Rectal smooth muscle tissue (tissue), 1 donor: ENCODE results near the gene COL24A1.
"Not testable (repeated sequence)": the region's sequence is repeated elsewhere in the genome, so short reads cannot be mapped to it uniquely, and the experiment has no call there.

Experiments used
- H3K27ac ChIP-seq: one replicate; pipeline ENCODE4 v1.7.0; 2013; ENCODE audit warnings: low read depth, low read length, inconsistent platforms
- H3K27me3 ChIP-seq: one replicate; pipeline ENCODE4 v1.7.0; 2013; ENCODE audit warnings: low read length; ENCODE audit not compliant: control insufficient read depth, insufficient read depth
- H3K36me3 ChIP-seq: one replicate; pipeline ENCODE4 v1.7.0; 2013; ENCODE audit warnings: low read length; ENCODE audit not compliant: control insufficient read depth, insufficient read depth
- H3K4me1 ChIP-seq: one replicate; pipeline ENCODE4 v1.7.0; 2013; ENCODE audit warnings: low read length; ENCODE audit not compliant: control insufficient read depth, insufficient read depth
- H3K4me3 ChIP-seq: one replicate; pipeline ENCODE4 v1.7.0; 2013; ENCODE audit warnings: low read length
- H3K9ac ChIP-seq: one replicate; pipeline ENCODE4 v1.7.0; 2013; ENCODE audit warnings: low read length

COL24A1 gene

DNA sequence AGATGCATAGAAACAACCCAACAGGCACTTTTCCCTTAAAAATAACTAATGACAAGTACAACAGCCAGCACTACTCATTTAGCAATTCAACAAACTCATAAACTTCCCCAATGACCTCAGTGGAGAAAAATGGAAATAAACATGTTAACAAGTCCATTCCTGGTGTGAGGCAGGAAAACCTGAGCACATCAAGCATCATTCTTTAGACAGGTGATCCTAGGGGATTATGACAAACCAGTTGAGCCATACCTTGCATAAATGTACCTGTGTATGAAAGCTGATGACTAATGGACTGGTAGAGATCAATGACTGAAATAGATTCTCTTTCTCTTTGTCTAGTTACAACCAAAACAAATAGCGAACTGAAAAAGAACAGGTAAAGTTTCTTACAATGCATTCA lies 7.0 kb downstream of the COL24A1 start:
- H3K36me3 ChIP-seq = no peaks in the 10 kb centered on the region
- no peak overlapping the region for H3K9ac ChIP-seq
- H3K27me3 ChIP-seq = no peaks in the 10 kb centered on the region
- peaks cover 14% of the 10 kb centered on the region for H3K4me1 ChIP-seq
- H3K4me3 ChIP-seq = no peak overlapping the region
- H3K27ac ChIP-seq = no peak overlapping the region

DNA sequence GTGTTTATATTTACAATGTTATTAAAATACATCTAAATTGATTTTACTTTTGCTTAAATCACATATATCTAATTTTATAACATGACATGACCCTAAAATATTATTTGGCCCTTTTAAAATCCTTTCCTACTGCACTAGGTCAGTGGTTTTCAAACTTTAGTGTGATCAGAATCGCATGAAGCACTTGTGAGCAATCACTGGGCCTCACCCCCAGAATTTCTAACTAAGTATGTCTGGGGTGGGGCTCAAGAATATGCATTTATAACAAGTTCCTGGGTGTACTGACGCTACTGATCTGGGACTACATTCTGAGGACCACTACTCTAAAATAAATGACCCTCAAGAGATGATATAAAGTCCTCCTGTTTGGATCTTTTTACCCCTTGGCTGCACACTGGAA lies 8.8 kb downstream of the COL24A1 start:
- Histone ChIP-seq H3K9ac (no peak overlapping the region), H3K27me3 (no peaks in the 10 kb centered on the region), H3K36me3 (no peaks in the 10 kb centered on the region), H3K4me1 (peaks cover 4% of the 10 kb centered on the region), H3K27ac (no peak overlapping the region), H3K4me3 (no peak overlapping the region)

DNA sequence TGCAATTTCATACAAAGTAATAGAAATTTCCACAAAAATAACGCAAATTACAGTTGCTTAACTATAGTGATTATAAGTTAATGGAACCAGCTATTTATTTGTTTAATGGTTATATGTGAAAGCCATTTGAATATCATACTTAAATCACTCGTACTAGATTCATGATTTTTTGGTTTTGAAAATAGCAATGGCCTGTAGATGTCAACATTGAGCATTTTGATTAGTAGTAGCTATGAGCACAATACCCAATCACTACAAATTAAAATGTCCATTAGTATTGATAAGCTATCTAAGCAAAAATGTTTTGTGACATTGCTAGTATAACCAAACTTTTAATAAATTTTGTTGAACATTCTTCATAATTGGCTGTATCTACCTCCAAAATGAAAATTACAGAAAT lies 10.0 kb downstream of the COL24A1 start:
- Histone ChIP-seq H3K36me3 (no peaks in the 10 kb centered on the region), H3K9ac (no peak overlapping the region), H3K27me3 (no peaks in the 10 kb centered on the region), H3K27ac (no peak overlapping the region), H3K4me3 (no peak overlapping the region), H3K4me1 (no peaks in the 10 kb centered on the region)

DNA sequence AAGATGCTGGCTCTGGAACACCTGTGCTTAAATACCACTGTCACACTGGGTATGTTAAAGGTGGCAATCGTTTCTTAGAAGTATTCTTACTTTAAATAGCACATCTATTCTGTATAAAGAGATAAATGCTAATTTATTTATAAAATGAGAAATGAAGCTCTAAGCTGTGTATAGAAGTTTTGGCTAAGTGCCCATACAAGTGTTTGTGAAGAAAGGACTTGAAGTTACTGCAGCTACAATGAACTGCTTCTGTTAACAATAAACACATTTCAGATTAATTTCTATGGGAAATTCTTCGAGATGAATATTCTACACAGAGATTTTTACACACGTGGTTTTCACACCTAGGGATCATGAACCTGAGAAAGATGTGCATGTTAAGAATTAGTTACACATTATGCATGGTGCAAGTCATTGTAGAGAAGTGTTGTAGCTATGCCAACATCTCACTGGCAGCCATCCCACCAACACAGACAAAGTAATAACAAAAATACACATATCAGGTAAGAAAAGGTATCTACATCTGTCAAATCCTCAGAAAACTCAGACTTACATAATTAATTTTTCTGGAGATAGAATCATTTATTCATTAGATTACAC lies 16.2 kb downstream of the COL24A1 start:
- H3K27me3 ChIP-seq = no peaks in the 10 kb centered on the region
- no peaks in the 10 kb centered on the region for H3K4me1 ChIP-seq
- H3K36me3 ChIP-seq = no peaks in the 10 kb centered on the region
- H3K4me3 ChIP-seq = no peak overlapping the region
- H3K27ac ChIP-seq = no peak overlapping the region
- no peak overlapping the region for H3K9ac ChIP-seq

DNA sequence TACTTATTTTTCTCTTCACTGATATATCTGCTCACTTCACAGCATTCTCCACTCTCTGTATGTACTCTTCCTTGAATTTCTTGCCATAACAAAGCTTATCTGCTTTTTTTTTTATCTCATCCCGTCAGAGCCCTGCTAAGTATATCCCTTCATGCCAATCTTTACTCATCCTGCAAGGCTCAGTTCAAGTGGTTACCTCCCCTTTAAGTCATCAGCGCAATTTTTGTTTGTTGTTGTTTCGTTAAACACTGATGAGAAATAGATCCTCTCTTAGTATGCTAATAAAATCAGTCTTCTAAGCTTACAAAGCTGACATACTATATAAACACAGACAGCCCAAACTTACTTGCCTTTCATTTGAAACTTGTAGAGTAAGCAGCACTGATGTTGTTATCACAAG lies 17.8 kb downstream of the COL24A1 start:
- no peaks in the 10 kb centered on the region for H3K27me3 ChIP-seq
- no peak overlapping the region for H3K9ac ChIP-seq
- H3K4me3 ChIP-seq = no peak overlapping the region
- no peaks in the 10 kb centered on the region for H3K4me1 ChIP-seq
- H3K36me3 ChIP-seq = no peaks in the 10 kb centered on the region
- no peak overlapping the region for H3K27ac ChIP-seq

DNA sequence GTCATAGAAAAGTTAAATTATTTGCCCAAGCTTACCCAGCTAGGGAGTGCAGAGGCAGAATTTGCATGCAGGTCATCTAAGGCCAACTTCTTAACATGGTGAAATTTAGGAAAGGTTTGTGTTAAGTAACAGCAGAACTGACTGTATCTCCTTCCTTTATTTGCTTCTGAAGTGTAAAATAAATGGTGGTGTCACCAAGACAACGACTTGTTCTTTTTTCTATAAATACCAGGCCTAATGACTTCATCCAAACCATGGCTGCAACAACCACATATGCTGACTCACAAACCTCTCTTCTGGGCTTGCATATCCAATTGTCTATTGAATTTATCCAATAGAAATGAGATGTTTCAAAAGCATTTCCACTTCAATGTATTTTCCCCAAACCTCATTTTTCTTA lies 19.1 kb downstream of the COL24A1 start:
- Histone ChIP-seq H3K9ac (no peak overlapping the region), H3K4me3 (no peak overlapping the region), H3K36me3 (no peaks in the 10 kb centered on the region)

DNA sequence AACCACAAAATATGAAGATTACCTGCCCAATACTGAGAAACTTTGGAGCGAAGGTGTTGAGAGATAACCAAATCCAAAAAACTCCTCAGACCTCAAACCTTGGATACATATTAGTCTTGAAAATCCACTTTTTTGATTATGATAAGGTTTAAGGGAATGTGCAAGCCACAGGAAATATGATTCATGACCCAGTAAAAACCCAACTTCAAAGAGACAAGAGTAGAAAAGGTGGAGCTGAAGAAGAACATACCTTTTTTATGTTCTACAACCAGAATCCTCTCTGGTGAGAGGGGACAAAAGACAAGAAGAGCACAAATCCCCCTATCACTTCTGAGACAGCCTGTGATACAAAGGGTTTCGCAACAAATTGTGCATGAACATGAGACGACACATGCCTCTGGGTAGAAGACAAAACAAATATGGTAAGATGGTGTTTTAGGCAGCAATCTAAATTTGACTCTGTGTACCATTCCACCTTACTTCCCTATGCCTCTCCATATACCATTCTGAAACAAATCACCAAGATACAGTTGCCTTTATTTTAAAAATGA lies 37.3 kb downstream of the COL24A1 start:
- Histone ChIP-seq H3K27ac (no peak overlapping the region), H3K4me1 (no peaks in the 10 kb centered on the region), H3K4me3 (no peak overlapping the region), H3K27me3 (no peaks in the 10 kb centered on the region), H3K9ac (no peak overlapping the region), H3K36me3 (no peaks in the 10 kb centered on the region)

More for the DNA sequence above, 19.1 kb downstream of the COL24A1 start:
- Histone ChIP-seq H3K27me3 (no peaks in the 10 kb centered on the region), H3K27ac (no peak overlapping the region), H3K4me1 (no peaks in the 10 kb centered on the region)

DNA sequence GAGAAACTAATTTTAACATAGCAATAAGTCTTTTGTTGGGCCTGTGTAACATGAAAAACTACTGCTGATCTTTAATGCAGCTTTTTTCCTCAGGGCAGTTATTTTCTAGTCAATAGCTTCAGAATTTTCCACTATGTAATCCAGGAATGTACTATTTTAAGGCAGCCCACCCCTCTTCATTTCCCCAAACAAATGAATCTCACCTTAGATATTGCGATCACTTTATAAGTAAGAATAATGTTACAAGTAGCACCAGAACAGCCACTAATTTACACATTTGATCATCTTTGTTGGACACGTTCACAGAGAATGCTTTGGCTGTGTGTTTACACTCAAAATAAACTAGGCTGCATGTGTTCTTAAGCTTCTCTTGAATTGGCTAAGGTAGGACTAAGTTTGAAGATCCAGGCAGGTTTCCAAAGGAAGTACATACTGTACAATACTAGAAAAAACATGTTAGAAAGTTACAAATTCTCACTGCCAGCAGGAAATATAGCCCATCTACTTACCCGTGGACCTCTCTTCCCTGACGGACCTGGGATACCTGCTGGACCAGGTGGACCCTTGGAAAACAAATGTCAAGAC lies 41.7 kb downstream of the COL24A1 start:
- Histone ChIP-seq H3K9ac (no peak overlapping the region), H3K4me1 (no peaks in the 10 kb centered on the region), H3K27ac (no peak overlapping the region)

DNA sequence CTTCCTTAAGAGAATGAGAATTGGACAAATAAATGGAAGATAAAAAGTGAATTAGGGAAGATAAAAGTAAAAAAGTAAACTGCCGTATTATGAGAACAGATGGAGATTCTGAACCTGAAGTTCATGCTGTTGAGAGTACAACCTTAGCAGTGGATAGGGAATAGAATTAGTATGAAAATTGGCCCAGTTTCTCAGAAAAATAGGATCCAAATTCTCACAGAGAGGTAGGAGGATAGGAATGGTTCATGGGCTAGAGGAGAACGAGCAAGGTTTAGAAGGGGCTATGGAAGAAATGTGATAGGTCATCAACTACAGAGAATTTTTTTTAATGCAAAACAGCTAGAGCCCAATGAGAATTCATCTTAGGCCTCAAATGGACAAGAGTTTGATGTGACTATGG lies 42.3 kb downstream of the COL24A1 start:
- Histone ChIP-seq H3K36me3 (no peaks in the 10 kb centered on the region), H3K9ac (no peak overlapping the region), H3K4me3 (no peak overlapping the region), H3K27me3 (no peaks in the 10 kb centered on the region), H3K27ac (no peak overlapping the region), H3K4me1 (no peaks in the 10 kb centered on the region)

More for the DNA sequence above, 41.7 kb downstream of the COL24A1 start:
- H3K36me3 ChIP-seq = no peaks in the 10 kb centered on the region
- H3K4me3 ChIP-seq = no peak overlapping the region
- H3K27me3 ChIP-seq = no peaks in the 10 kb centered on the region

DNA sequence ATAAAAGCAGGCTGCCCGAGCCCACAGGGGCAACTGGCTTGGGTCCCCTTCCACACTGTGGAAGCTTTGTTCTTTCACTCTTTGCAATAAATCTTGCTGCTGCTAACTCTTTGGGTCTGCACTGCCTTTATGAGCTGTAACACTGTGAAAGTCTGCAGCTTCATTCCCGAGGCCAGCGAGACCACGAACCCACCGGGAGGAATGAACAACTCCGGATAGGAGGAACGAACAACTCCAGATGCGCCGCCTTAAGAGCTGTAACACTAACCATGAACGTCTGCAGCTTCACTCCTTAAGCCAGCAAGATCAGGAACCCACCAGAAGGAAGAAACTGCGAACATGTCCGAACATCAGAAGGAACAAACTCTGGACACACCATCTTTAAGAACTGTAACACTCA lies 45.0 kb downstream of the COL24A1 start:
- not testable (repeated sequence) for H3K27me3 ChIP-seq, H3K9ac ChIP-seq, H3K36me3 ChIP-seq, H3K4me3 ChIP-seq, H3K4me1 ChIP-seq, H3K27ac ChIP-seq

DNA sequence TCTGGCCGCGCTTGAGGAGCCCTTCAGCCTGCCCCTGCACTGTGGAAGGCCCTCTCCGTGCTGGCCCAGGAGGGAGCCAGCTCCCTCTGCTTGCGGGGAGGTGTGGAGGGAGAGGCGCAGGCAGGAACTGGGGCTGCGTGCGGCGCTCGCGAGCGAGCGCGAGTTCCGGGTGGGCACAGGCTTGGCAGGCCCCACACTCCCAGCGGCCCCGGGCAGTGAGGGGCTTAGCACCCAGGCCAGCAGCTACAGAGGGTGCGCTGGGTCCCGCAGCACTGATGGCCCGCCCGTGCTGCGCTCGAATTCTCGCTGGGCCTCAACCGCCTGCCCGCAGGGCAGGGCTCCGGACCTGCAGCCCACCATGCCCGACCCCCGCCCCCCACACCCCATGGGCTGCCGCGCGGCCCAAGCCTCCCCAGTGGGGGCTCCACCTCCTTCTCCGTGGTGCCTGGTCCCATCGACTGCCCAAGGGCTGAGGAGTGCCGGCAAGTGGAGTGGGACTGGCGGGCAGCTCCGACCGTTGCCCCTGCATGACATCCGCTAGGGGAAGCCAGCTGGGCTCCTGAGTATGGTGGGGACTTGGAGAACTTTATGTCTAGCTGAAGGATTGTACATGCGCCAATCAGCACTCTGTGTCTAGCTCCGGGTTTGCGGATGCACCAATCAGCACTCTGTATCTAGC lies 46.0 kb downstream of the COL24A1 start:
- Histone ChIP-seq H3K27me3 (no peaks in the 10 kb centered on the region), H3K36me3 (no peaks in the 10 kb centered on the region), H3K9ac (no peak overlapping the region), H3K4me3 (no peak overlapping the region), H3K27ac (no peak overlapping the region), H3K4me1 (no peaks in the 10 kb centered on the region)

DNA sequence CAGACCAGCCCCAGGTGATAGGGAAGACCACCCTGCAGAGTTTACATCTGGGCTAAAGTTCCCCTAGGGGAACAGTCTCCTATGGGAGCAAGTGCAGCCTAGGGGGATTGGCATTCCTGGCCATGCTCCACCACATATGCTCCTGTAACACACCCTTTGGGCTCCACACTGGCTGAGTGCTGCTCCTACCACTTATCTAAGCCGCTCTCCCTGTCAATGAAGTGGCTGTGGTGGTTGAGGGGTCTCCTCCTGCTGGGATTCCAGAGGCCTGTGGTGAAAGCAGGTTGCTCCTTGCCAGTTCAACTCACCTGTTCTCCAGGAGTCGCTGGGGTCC lies 51.1 kb downstream of the COL24A1 start:
- Histone ChIP-seq H3K27ac (no peak overlapping the region), H3K4me1 (no peaks in the 10 kb centered on the region), H3K36me3 (no peaks in the 10 kb centered on the region), H3K27me3 (no peaks in the 10 kb centered on the region), H3K9ac (no peak overlapping the region), H3K4me3 (no peak overlapping the region)
